ENCODE data around the gene RABGAP1L. TPM values are rescaled to one million over a fixed set of nuclear protein-coding genes. Genes with fewer than 3 reads are reported as not detected.

RABGAP1L gene
- total and polyA plus RNA-seq, 2 of the 4 experiments (the other 2 are of a cell fraction) = 7.9 to 26.7 TPM

DNA sequence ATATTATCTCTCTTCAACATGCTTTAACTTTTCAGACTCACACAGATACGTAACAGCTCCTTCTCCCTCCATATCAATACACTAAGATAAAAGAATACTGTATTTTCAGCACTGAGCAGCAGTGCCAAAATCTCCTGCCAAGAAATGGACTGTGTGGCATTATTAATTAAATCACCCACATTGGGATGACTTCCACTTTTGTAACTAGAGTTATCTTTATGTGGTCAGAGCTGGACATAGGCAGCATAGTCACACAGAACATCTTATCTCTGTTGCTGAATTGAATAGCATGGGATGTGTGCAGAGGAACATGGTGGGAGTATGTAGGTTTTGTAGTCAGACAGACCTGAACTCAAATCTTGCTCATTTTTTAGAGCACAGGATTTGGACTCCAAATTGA lies 799.1 kb downstream of the RABGAP1L start:
- CTCF ChIA-PET = no interaction called here
- ATAC-seq (ENCODE audit: low read depth) (no peak), DNase-seq (no peak)
- Histone ChIP-seq H3K9me1 (ENCODE audit: insufficient read depth, low read length) (no peaks in the 10 kb centered on the region), H4K5ac (ENCODE audit: low read depth, low read length) (no peak overlapping the region), H4K8ac (ENCODE audit: low read depth in 2 of 2, low read length in 2 of 2) (no peak overlapping the region), H3K79me1 (ENCODE audit: low read depth in 1 of 2, low read length in 2 of 2) (no peaks in the 10 kb centered on the region), H2AFZ (replicated peaks; ENCODE audit: low read length, poor library complexity) (no peak overlapping the region), H2AK9ac (replicated peaks; ENCODE audit: low read depth, low read length, poor library complexity) (no peak overlapping the region), H4K91ac (ENCODE audit: insufficient read depth, low read depth, low read length) (no peak overlapping the region), H2BK120ac (ENCODE audit: low read depth, low read length) (no peak overlapping the region), H3K14ac (replicated peaks; ENCODE audit: low read depth, low read length) (no peak overlapping the region), H3K23ac (ENCODE audit: low read depth, low read length) (no peak overlapping the region), H3K9ac (ENCODE audit: low read depth, low read length) (no peak overlapping the region), H3K4me3 (ENCODE audit: insufficient read depth, low read depth, low read length) (no peak overlapping the region), H3K56ac (ENCODE audit: extremely low read depth, insufficient read depth, low read length) (no peak overlapping the region), H3K36me3 (ENCODE audit: control insufficient read depth, insufficient read depth, low read length) (no peaks in the 10 kb centered on the region), H3K4me2 (ENCODE audit: low read depth, low read length) (no peak overlapping the region), H2BK5ac (ENCODE audit: low read depth, low read length, poor library complexity, severe bottlenecking) (no peak overlapping the region), H3K27me3 (ENCODE audit: control insufficient read depth, insufficient read depth, low read length) (no peaks in the 10 kb centered on the region), H4K20me1 (ENCODE audit: insufficient read depth, low read length) (no peaks in the 10 kb centered on the region), H3K4me1 (ENCODE audit: control insufficient read depth, insufficient read depth, low read length) (no peaks in the 10 kb centered on the region), H2BK15ac (ENCODE audit: low read depth, low read length) (no peak overlapping the region), H3K9me3 (ENCODE audit: control insufficient read depth, insufficient read depth, low read length) (no peaks in the 10 kb centered on the region), H2BK20ac (ENCODE audit: low read depth, low read length) (no peak overlapping the region), H2AK5ac (ENCODE audit: low read depth, low read length) (no peak overlapping the region), H3K4ac (ENCODE audit: low read depth, low read length) (no peak overlapping the region), H3K27ac (ENCODE audit: insufficient read depth, low read length) (no peak overlapping the region), H3K18ac (ENCODE audit: low read depth, low read length) (no peak overlapping the region)
- no TSS peak for BruUV-seq (replicated peaks)
- TF ChIP-seq SMC3 (IDR thresholded peaks at IDR 0.05; ENCODE audit: low read depth, low read length) = no peak
- no peak for TF ChIP-seq MXI1 (IDR thresholded peaks at IDR 0.05; ENCODE audit: borderline replicate concordance, low read depth, low read length)
- TF ChIP-seq RCOR1 (IDR thresholded peaks at IDR 0.05; ENCODE audit: insufficient replicate concordance, low read length) = no peak
- TF ChIP-seq BHLHE40 (IDR thresholded peaks at IDR 0.05; ENCODE audit: low read depth, low read length) = no peak
- TF ChIP-seq ELK1 (IDR thresholded peaks at IDR 0.05; ENCODE audit: borderline replicate concordance, low read depth, low read length) = no peak
- TF ChIP-seq, protein P1, sequence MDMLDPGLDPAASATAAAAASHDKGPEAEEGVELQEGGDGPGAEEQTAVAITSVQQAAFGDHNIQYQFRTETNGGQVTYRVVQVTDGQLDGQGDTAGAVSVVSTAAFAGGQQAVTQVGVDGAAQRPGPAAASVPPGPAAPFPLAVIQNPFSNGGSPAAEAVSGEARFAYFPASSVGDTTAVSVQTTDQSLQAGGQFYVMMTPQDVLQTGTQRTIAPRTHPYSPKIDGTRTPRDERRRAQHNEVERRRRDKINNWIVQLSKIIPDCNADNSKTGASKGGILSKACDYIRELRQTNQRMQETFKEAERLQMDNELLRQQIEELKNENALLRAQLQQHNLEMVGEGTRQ (IDR thresholded peaks at IDR 0.05; ENCODE audit: low read depth, low read length) = no peak
- no peak for TF ChIP-seq NFE2L2 (IDR thresholded peaks at IDR 0.05; ENCODE audit: low read depth, low read length)
- TF ChIP-seq, protein P2, sequence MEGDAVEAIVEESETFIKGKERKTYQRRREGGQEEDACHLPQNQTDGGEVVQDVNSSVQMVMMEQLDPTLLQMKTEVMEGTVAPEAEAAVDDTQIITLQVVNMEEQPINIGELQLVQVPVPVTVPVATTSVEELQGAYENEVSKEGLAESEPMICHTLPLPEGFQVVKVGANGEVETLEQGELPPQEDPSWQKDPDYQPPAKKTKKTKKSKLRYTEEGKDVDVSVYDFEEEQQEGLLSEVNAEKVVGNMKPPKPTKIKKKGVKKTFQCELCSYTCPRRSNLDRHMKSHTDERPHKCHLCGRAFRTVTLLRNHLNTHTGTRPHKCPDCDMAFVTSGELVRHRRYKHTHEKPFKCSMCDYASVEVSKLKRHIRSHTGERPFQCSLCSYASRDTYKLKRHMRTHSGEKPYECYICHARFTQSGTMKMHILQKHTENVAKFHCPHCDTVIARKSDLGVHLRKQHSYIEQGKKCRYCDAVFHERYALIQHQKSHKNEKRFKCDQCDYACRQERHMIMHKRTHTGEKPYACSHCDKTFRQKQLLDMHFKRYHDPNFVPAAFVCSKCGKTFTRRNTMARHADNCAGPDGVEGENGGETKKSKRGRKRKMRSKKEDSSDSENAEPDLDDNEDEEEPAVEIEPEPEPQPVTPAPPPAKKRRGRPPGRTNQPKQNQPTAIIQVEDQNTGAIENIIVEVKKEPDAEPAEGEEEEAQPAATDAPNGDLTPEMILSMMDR (conservative IDR thresholded peaks at IDR 0.05; ENCODE audit: low read depth, low read length) = no peak
- TF ChIP-seq POLR2A (IDR thresholded peaks at IDR 0.05; ENCODE audit: low read depth, low read length) = no peak
- TF ChIP-seq RFX5 (IDR thresholded peaks at IDR 0.05; ENCODE audit: low read depth, low read length) = no peak
- TF ChIP-seq CEBPB (IDR thresholded peaks at IDR 0.05; ENCODE audit: low read depth, low read length) = no peak
- TF ChIP-seq MAFK (IDR thresholded peaks at IDR 0.05; ENCODE audit: low read depth, low read length) = no peak
- TF ChIP-seq FOS (IDR thresholded peaks at IDR 0.05; ENCODE audit: low read depth, low read length) = no peak
- no peak for TF ChIP-seq MAZ (IDR thresholded peaks at IDR 0.05; ENCODE audit: borderline replicate concordance, low read depth, low read length)
- WGBS, 2 experiments (ENCODE audit: extremely low coverage in 2 of 2, insufficient read length in 1 of 2) = no CpG with 5 or more reads among the region's 1 CpG
- in situ Hi-C loops (cut with MboI; ENCODE audit: low sequenced_read_pairs) = no loop called here
- dilution Hi-C loops (cut with HindIII; ENCODE audit: low sequenced_read_pairs, unreplicated experiment) = no loop called here
- intact Hi-C loops (cut with micrococcal nuclease) = no loop called here
- POLR2A ChIA-PET (ENCODE audit: unreplicated experiment) = no interaction called here
